Measurements from ENCODE around the gene SLC51A.
"Not testable (repeated sequence)": the region's sequence is repeated elsewhere in the genome, so short reads cannot be mapped to it uniquely, and the experiment has no call there.

Gene SLC51A

DNA sequence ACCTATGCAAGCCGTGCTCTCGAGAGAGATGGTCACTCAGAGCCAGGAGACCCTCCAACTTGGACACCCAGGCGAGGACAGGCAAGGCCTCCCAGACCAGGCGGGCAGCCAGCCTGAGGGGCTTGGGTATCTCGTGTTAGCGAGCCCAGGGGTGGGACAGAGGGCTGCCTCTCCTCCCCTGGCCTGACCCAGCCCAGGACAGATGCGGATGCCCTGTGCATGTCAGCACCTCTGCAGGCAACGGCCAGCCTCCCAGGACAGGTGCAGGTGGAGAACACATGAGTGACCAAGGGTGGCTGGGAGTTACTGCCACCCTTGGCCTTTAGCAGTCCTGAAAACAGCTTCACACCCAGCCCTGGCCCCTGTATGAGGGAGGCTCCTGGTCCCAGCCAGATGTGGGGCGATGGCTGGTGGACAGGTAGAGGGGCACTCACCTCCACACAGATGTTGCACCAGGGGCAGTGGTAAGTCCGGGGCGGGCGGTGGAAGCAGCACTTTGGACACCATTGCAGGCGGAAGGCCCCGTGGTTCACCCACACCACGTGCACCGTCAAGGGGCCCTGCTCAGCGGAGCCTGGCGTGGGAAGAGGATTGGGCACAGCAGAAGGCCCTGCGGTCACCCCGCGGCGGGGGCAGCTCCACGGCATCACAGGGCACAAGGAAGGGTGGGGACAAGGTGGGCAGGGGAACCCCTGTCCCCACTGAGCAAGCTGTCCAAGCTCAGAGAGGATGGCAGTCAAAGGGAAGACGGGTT is 7.2 kb upstream of the SLC51A start:
- TF ChIP-seq, protein P1, sequence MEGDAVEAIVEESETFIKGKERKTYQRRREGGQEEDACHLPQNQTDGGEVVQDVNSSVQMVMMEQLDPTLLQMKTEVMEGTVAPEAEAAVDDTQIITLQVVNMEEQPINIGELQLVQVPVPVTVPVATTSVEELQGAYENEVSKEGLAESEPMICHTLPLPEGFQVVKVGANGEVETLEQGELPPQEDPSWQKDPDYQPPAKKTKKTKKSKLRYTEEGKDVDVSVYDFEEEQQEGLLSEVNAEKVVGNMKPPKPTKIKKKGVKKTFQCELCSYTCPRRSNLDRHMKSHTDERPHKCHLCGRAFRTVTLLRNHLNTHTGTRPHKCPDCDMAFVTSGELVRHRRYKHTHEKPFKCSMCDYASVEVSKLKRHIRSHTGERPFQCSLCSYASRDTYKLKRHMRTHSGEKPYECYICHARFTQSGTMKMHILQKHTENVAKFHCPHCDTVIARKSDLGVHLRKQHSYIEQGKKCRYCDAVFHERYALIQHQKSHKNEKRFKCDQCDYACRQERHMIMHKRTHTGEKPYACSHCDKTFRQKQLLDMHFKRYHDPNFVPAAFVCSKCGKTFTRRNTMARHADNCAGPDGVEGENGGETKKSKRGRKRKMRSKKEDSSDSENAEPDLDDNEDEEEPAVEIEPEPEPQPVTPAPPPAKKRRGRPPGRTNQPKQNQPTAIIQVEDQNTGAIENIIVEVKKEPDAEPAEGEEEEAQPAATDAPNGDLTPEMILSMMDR (conservative IDR thresholded peaks at IDR 0.05; ENCODE audit: control insufficient read depth, insufficient read depth, low read depth, low read length), result no peak
- DNase-seq (ENCODE audit: low read depth), result no peak
- no peak overlapping the region for H3K4me3 ChIP-seq (ENCODE audit: control insufficient read depth, low read depth, low read length)

DNA sequence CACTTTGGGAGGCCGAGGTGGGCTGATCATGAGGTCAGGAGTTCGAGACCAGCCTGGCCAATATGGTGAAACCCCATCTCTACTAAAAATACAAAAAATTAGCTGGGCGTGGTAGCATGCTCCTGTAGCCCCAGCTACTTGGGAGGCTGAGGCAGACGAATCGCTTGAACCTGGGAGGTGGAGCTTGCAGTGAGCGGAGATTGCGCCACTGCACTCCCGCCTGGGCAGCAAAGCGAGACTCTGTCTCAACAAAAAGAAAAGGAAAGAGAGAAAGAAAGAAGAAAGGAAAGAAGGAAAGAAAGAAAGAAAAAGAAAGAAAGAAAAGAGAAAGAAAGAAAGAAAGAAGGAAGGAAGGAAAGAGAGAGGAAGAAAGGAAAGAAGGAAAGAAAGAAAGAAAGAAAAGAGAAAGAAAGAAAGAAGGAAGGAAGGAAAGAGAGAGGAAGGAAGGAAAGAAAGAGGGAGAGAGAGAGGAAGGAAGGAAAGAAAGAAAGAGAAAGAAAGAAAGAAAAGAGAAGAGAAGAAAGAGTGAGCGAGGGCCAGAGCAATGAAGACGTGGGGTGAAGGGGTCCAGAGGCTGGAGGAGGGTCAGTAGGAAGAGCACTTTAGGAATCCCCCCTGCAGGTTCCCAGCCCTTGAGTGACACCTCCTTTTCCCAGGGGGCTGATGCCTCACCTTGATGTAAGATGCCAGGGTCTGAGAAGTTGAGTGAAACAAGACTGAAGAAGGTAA is 6.2 kb upstream of the SLC51A start:
- not testable (repeated sequence) for H3K4me3 ChIP-seq (ENCODE audit: control insufficient read depth, low read depth, low read length); DNase-seq (ENCODE audit: low read depth)

DNA sequence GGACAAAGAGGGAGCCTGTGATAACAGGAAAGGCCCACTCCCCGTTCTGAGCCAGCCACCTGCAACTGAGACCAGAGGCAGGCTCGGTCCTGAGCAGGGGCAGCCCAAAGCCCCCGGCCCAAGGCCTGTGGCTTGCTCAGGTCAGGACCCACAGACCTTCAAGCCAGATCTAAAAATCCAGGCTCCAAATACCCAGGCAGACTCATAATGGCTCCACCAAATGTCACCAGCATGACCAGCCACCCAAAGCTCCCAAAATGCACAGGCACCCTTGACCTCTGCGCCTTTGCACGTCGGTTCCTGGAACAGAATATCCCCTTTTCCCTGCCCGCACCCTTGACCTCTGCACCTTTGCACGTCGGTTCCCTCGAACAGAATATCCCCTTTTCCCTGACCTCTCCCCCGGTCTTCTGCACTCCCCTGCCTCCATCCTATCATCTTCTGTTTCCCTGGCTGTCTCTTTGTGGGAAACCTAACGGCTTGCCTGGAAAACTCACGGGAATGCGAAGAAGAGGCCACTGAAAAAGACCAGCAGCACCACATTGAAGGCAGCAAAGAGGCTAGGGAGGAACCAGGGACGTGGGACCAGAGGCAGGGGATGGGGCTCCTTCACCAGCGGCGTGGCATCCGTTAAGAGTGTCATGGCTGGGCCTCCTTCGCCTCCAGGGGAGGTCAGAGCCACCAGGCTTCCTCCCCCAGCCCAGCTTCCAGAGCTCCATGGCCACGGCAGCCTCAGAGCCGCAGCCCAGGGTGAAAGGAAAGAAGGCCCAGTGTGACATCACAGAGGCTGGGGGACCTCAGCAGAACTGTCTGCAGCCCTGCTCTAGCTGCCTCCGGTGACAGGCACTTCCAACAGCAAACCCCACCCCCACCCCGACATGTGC is 5.4 kb upstream of the SLC51A start, which contains the start of gene ZDHHC19:
ZDHHC19 (minus strand) TSS at position 728 of the 884 bp plus-strand sequence; CDS start at position 643, 85 bp downstream.
- H3K4me3 ChIP-seq (ENCODE audit: control insufficient read depth, low read depth, low read length), result no peak within 1 kb of the TSS
- DNase-seq (ENCODE audit: low read depth), result no peak
- TF ChIP-seq, protein P1 (conservative IDR thresholded peaks at IDR 0.05; ENCODE audit: control insufficient read depth, insufficient read depth, low read depth, low read length), result no peak

DNA sequence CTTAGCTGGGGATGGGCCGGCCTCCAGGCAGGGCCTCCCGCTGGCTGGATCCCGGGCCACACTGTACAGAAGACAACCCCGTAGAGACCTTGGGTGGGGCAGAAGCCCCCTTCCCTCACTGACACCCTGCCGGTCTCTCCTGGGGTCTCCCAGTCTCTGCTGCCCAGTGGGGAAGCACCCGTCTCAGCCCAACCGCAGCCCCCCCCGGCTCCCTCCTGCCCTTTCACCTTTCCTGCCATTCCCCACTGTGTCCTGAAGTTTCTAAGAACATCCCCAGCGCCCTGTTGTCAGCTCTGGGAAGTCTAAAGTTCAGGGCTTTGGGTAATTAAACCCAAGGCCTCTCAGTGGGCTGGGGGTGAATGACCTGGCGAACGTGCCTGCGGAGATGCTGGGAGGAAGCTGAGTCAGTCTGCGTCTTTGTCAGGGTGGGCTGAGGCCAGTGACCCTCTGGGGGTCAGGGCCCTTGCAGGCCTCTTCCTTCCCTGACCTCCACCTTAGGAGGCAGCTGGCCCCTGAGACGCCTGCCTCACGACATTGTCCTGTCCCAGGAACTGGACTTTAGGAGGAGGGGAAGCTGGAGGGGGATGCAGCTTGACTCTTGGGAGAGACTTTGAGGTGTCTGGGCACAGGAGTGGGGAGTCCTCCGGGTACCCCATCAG is 1.4 kb upstream of the SLC51A start:
- no peak for DNase-seq (ENCODE audit: low read depth)
- no peak overlapping the region for H3K4me3 ChIP-seq (ENCODE audit: control insufficient read depth, low read depth, low read length)
- TF ChIP-seq, protein P1 (conservative IDR thresholded peaks at IDR 0.05; ENCODE audit: control insufficient read depth, insufficient read depth, low read depth, low read length), result no peak

GRCh38 chr3:196215493-196216020 is 777 bp upstream of the SLC51A start:
- no peak for DNase-seq (ENCODE audit: low read depth)
- no peak overlapping the region for H3K4me3 ChIP-seq (ENCODE audit: control insufficient read depth, low read depth, low read length)
- TF ChIP-seq, protein P1 (conservative IDR thresholded peaks at IDR 0.05; ENCODE audit: control insufficient read depth, insufficient read depth, low read depth, low read length), result no peak

- TF ChIP-seq, protein P1 (conservative IDR thresholded peaks at IDR 0.05; ENCODE audit: control insufficient read depth, insufficient read depth, low read depth, low read length), result no peak
- no peak for DNase-seq (ENCODE audit: low read depth)
- no peak overlapping the region for H3K4me3 ChIP-seq (ENCODE audit: control insufficient read depth, low read depth, low read length)
Measured at GRCh38 chr3:196216681-196217211, 412 bp downstream of the SLC51A start.
